ENCODE results near the gene CDC14B.
"Not testable (repeated sequence)": the region's sequence is repeated elsewhere in the genome, so short reads cannot be mapped to it uniquely, and the experiment has no call there.

CDC14B gene

DNA sequence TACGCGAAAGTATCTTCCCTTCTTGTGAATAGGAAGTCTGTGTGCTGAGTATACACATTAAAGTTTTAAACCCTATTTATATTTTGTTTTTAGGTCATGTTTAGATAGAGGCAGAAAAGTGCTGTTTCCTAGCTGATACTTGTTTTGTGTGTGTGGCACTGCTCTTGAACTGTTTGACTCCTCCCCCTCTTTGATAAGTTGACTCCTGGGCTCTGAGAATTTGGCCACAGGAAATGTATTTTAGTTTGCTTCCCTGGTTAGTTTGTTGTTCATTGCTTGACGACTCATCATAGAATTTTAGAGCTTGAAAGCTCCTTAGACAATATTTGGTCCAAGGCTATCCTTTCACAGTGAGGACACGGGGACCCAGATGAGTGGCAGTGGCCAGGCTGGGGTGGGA, 2.0 kb upstream of the CDC14B start:
- no peak for DNase-seq (ENCODE audit: low read depth)

DNA sequence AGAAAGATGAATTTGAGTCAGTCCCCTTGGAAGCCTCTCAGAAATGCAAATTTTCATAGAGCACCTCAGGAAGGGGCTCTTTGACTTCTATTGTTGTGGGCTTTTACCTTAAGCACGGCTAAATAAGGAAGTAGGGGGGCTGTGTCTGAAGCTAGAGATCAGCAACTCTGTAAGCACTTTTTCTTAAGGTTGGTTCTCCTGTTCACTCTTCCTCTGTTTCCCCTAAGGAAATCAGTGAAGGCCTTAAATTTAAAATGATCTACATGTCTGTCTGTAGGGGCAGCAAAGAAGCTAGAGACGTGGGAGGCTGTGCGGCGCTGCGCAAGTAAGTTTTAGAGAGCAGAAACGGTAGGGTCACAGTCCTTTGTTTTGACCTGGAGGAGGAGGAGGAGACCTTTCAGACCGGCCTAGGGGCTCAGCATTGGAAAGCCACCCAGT, 1.2 kb upstream of the CDC14B start:
- no peak for DNase-seq (ENCODE audit: low read depth)

DNA sequence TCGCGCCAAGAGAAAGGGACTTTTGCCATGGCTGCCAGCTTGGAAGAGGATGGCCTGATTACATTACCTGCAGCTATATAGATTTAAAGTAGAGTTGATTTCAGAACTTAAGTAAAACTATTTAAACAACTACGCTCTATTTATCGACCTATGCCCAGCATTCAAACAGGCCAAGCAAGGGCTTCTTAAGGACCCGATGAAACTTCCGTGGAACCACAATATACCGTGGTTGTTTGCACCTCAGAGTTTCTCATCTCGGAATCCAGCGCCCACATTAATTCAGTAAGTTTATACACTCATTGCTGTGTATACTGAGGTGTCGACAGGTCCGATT, 505 bp upstream of the CDC14B start:
- DNase-seq (ENCODE audit: low read depth), result no peak

DNA sequence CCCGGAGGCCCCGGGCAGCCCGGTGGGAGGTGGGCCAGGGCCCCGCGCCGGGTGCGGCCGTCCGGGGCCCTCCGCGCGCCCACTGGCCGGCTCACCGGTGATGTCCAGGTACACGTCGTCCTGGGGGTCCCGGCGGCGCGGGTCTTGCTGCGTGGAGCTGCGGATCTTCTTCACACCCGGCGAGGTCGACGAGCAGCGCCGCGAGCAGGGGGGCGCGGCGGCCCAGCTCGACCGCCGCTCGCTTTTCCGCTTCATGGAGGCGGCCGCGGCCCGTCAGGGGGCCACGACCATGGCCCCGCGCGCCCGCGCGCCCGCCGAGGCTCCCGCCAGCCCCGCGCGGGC, 548 bp downstream of the CDC14B start:
- DNase-seq (ENCODE audit: low read depth), result no peak

DNA sequence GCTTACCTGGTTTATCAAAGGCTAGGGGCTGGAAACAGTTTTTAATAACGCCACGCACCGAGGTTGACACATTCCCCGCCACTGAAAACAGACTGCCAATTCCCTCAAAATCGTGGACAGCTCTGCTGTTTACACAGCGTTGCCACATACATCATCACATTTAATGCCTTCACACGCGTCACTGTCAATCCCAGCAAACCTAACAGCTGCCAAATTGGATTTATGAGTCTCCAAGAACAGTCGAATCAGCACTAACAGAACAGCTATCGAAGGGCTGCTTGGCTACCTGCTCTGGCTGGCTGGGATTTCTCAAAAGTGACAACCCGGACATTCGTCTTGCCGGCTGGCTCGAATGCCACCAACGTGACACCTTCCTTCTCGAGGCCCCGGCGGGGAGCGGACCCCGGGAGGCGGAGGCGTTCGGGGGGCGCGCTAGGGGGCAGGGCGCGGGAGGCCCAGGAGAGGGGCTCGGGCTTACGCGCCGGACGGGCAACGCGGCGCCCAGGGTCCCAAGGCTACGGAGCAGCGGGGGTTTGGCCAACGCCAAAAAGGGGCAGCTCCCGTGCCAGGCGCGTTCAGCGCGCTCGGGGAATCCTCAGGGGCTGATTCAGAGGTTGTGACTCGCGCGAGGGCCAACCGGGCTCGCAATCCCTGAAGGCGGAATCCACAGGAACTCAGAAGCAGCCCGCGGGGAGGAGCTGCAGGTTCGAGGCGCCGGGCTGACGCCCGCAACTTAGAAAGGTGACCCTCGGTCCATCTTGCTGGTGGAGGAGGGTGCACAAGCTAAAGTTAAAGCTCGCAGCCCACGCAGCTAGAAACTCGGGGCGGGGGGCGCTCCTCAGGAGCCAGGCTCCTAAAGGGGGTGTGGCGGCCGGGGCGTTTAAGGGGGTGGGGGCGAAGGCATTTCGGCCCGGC, 1.2 kb downstream of the CDC14B start:
- no peak for DNase-seq (ENCODE audit: low read depth)

DNA sequence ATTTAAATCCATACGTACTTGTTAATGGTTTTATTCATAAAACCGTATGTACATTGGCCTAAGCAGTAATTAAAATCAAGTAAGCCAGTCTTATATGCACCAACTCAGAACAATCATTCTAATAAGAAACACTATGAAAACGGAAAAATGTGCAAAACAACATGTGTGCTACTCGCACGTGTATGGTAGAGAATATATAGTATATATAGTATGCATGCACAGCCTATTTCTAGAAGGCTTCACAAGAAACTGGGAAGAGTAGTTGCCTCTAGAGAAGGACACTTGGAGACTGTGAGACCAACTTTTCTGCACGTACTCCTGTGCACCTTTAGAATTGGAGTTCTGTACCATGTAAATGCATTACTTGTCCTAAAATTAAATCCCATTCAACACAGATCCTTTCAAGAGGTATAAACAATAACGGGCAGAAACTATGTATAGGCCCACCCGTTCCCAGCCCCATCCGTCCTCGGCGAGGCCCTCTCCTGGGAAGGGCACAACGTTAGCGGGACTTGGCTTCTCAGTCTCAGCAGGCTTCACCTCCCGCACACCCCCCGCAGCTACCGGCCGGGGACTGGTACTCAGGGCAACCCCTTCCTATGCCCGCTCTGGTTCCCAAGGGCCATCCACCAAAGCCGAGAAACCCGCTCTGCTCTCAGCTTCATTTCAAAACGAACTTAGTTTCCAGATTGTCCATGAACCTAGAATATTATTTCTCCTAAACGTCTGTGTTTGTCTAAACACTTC, 2.0 kb downstream of the CDC14B start:
- DNase-seq (ENCODE audit: low read depth), result no peak

DNA sequence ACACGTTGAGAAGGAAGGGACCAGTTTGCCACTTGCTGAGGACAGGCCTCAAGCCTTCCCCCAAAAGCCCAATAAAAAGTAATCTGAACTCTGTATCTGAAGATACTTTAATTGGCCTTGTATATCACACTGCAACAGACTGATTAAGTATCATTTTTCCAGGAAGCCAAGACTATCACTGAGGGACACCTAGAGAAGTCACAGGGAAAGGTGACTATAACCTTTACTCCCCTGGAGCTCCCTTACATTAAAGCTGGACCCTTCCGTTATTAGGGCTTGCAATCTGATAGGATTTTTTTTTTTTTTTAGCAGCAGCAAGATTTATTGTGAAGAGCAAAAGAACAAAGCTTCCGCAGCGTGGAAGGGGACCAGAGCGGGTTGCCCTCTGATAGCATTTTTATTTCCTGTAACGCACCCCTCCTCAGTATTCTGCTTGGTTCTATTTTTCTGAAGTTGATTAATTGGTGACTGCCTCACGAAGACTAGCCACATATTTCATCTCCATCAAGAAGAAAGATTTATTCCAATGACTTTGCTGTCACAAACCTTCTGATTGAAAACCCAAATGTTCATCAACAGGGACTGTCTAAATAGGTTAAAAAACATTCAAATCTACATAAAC, 2.7 kb downstream of the CDC14B start:
- DNase-seq (ENCODE audit: low read depth), result no peak

DNA sequence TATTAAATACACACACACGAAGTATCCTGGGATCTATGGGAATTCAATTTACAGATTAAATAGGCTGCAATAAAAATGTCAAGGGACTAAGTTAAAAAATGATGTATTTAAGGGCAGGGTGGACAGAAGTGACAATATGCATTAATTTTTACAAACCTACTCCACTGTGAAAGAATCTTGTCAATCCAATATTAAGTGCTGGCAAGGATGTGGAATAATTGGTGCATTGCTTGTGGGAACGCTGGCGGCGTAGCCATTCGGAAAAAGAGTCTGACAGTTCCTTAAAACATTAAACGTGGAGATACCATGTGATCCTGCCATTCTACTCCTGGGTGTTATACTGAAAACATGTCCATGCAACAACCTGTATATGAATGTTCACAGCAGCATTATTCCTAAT, 4.2 kb downstream of the CDC14B start:
- DNase-seq (ENCODE audit: low read depth), result no peak

DNA sequence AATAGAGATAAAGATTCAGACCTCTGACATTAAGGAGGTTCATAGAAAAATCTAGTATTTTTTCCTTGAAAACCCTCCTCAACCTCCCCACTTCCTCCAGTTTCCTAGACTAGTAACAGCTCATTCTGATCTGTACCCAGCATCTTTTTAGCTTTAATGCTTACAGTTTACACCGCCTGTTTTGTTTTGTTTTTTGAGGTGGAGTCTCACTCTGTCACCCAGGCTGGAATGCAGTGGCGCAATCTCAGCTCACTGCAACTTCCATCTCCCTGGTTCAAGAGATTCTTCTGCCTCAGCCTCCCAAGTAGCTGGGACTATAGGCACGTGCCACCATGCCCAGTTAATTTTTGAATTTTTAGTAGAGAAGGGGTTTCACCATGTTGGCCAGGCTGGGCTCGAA, 5.0 kb downstream of the CDC14B start:
- not testable (repeated sequence) for DNase-seq (ENCODE audit: low read depth)

DNA sequence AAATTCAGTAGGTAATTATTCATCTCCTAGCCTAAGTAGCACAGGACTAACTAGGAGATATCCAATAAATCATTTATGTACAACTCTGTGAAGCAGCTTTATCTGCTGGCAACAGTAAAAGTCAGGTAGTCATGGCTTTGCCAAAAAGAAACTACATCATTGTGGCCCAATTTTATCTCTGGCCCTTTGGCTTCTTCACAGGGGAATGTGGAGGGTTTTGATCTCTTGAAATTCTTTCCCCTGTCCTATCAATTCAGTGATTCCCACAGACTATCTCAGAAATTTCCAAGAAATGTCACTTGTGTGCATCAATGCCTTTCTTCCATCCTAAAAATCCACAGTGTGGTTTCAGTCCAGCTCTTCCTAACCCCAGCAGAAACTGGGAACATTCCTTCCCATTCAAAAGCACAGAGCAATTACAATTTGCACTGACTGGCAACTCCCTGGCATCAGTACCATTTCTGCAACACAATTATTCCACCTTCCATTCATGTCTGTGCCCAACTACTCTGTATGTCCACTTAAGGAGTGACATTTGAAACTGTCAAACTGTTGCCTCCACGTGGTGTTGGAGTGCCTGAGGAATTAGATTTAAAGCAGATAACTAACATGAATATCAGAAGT, 6.6 kb downstream of the CDC14B start:
- DNase-seq (ENCODE audit: low read depth), result no peak

DNA sequence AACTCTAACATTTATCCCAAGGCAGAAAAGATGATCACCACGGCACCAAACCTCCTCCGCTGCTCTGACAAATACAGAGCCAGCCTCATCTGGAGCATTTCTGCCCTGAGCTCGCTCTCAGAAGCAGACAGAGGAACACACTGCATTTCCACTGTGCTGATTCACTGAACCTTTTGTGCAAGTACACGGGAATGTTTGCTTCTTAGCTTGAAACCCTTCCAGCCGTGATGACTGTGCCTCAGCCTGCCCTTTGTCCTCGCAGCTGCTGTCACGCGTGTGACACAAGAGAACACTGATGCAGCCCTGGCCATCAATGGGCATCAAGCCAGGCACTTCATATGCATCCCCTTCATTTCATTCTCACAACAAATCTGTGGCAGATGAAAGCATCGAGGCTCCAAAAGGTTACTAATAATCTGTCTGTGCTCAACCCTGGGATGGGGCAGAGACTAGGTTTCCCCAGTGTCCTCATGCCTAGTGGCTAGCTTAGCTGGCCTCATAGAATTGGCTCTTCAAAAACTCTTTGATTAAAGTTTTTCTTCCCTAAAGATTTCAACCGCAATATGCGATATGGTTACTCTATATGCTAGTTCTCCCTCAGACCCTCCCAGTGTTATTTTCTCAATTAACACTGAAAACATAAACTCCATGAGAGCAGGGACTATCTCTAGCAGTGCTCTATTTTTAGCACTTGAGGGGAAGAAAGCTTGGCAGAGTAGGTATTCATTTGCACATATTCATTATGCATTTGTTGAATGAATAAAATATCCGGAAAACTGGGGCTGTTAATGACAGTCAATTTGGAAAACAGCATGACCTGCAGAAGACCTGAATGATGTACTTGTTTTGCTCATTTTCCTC, 7.3 kb downstream of the CDC14B start:
- no peak for DNase-seq (ENCODE audit: low read depth)

DNA sequence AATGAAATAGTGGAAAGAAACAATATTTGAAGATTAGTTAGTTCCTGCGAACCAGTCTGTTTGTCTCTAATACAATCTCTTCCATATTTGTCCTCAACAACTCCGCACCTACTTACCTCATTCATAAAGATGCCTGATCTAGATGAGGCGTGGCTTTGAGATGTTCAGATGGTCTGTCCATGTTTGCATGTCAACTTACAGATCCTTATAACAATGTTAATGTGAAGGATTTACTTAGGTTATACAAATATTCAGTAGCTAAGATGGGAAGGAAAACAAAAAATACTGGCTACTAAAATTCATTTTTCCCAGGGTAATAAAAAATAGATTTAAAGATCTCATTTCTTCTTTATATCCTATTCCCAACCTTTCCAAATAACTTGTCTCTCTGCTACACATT, 8.3 kb downstream of the CDC14B start:
- DNase-seq (ENCODE audit: low read depth), result no peak

DNA sequence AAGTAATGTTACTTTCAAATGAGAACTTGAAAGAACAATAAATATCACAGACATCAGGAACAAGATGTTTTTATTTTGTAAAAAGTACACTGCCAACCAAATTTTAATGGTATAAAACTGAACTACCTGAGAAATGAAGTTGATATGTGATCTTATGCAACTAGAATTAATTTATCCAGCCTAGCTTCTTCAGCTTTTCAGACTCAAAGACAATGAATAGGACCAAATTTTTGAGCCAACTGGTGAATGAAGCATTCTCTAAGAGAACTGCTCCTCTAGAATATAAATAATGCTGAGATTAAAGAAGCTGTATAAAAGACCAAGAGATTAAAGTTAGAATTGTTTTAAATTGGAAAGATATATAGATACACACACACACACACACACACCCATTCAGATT, 9.9 kb downstream of the CDC14B start:
- no peak for DNase-seq (ENCODE audit: low read depth)

DNA sequence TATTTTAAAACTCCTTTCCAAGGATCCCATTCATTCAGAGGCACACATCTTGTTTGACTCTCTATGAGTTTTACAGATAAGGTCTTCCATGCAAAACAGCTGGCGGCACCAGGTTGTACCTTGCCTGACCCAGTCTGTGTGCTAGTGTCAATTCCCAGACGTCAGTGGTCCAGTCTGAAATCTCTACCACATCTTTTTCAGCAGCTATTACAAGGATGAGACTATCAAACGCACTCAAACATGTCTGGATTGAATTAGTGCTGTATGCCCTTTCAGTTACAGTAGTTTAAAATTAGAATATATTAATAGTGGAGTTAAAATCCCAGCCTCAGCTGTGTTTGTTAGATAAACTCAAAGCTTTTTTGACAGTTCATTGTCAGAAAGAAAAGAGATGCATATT, 11.7 kb downstream of the CDC14B start:
- no peak for DNase-seq (ENCODE audit: low read depth)

DNA sequence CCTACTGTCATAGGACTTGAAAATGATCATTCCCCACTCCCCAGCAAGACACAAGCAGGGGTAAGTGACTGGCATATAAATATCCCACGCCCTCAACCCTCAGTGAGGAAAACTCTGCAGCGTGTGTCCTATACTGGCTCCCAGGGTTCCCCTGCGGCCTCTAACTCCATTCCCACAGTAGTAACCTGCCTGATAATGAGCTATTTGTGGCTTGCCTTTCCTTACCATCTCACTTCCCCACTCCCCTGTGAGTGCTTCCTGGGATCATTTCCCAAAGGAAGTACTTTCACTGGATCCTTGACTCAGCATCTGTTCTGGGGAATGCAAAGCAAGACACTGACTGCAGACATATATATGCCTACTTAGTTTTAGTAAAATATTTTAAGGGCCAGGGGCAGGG, 14.3 kb downstream of the CDC14B start:
- no peak for DNase-seq (ENCODE audit: low read depth)

DNA sequence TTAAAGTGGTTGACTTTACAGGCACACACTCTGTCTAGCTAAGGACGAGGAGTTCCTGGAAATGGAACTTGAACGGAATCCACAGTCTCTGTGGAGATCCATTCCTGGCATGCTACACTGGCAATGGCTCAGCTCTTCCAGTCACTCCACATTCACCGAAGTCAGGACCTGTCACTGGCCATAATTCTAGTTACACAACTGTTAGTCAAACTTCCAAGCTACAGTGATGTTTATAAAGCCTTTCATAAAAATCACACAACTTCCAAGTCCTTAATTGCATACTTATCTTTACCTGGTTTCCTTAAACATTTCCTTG, 15.7 kb downstream of the CDC14B start:
- DNase-seq (ENCODE audit: low read depth), result no peak

DNA sequence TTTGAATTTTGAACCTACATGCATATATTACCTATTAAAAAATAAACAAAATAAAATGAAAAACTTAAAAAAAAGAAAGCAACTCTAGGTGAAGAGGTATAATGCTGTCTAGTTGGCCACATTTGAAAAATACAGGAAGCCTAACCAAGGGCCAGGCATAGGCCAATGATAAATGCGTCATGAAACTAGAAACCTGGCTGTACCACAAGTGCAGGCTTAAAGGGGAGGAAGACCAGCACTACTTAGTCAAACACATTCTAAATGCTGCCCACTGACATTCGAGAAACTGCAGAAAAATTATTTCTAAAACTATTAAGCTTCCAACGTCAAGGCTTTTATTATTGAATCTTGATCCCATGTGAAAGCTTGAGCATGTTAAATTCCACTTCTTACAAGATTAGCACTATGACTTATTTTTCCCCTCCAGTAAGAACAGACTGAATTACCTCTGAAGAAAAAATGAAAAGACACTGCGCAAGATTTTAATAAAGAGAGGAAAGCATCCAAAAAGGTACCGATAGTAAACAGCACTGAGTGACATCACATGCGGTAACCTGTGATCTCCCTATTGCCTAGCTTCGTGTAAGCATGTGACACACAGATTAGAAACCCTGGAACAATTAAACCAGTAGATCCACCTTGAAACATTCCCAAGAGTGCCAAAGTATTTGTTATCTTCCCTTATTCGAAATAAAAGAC, 16.2 kb downstream of the CDC14B start:
- no peak for DNase-seq (ENCODE audit: low read depth)

DNA sequence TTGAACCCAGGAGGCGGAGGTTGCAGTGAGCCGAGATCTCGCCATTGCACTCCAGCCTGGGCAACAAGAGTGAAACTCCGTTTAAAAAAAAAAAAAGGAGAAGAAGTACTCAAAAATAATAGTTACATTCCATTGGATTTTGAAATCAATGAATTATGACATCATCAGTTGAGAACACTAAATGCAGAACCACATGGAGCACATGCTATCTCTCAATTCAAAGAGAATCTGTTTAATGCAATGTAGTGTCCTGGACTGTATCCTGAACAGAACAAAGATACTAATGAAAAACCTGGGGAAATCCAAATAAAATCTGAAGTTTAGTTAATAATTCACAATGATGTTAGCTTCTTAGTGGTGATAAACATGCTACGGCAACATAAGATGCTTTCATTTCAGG, 20.3 kb downstream of the CDC14B start:
- no peak for DNase-seq (ENCODE audit: low read depth)

DNA sequence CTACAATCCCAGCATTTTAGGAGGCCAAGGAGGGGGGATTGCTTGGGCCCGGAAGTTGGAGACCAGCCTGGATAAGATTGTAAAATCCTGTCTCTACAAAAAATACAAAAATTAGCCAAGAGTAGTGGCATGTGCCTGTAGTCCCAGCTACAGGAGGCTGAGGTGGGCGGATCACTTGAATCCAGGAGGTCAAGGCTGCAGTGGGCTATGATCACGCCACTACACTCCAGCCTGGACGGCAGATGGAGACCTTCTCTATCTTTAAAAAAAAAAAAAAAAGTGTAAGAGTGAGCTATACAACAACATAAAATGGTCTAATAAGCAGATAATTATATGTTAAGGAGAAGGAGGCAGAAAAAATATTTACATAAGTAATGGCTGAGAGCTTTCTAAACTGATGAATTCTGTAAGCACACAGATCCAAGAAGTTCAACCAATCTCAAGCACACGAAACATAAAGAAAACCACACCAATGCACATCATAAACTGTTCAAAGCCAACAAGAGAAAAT, 23.0 kb downstream of the CDC14B start:
- no peak for DNase-seq (ENCODE audit: low read depth)

DNA sequence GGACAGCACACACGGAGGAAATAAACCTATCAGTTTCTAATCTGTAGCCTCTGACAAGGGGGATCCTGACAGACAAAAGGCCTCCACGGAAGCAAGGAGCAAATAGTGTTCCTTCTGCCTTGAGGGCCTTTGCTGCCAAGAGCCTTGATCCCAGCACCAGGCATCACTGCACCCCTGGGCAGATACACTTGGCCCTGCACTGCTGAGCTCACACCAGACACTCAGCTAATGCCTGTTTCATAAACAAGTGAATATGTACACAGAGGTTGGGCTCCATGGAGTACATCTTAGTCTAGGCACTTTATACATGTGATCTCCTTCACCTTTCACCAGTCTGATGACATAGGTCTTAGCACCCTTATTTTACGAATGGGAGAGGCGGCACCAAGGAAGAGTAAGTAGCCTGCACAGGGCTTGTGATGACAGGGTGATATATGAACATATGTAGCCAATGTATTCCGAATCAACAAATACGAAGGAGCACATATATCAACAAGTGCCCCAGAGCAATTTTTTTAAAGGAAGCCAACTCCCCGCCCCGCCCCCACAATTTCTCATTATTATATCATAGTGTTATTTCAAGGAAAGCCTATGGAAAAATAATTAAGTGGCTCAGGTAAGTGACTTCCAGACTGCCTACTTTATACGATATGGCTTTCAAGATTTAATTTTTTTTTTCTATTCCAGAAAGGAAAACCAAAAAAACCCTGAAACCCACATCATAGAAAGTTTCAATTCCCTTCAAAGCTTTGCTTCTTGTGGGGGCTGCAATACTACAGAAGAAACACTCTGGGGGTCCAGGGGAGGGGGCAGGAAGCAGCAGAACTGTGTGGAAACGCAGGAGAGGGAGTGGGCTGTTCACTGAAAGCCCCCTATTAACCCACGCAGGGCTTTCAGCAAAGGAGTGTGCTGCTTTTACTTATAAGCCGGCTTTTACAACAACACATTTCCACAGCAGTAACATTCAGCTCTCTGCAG, 32.0 kb downstream of the CDC14B start:
- no peak for DNase-seq (ENCODE audit: low read depth)
